Astrocyte of the spinal cord (primary cell): ENCODE results near the gene PDLIM1.

Experiments used
- DNase-seq: peaks from one replicate; pipeline ENCODE4 v3.0.0; 2011; ENCODE audit warnings: low read depth, low spot score
- H3K4me3 ChIP-seq: 2 replicates; pipeline ENCODE4 v1.5.1; 2011; ENCODE audit warnings: low read depth, mild to moderate bottlenecking, low read length, moderate library complexity
- in situ Hi-C: cut with HindIII; loops from 2 replicates; pipeline ENCODE4 v1.10.0; 2017; ENCODE audit warnings: low sequenced_read_pairs
- TF ChIP-seq, protein P1 (sequence below): IDR thresholded peaks from 2 replicates; pipeline ENCODE4 v1.5.1; 2012; ENCODE audit warnings: low read depth, mild to moderate bottlenecking, low read length, inconsistent platforms

PDLIM1 gene

GRCh38 chr10:95291365-95292039 lies 699 bp upstream of the PDLIM1 start:
- peak overlapping the region; percentile 82 for H3K4me3 ChIP-seq
- in situ Hi-C loops: no loop called here
- TF ChIP-seq, protein P1, sequence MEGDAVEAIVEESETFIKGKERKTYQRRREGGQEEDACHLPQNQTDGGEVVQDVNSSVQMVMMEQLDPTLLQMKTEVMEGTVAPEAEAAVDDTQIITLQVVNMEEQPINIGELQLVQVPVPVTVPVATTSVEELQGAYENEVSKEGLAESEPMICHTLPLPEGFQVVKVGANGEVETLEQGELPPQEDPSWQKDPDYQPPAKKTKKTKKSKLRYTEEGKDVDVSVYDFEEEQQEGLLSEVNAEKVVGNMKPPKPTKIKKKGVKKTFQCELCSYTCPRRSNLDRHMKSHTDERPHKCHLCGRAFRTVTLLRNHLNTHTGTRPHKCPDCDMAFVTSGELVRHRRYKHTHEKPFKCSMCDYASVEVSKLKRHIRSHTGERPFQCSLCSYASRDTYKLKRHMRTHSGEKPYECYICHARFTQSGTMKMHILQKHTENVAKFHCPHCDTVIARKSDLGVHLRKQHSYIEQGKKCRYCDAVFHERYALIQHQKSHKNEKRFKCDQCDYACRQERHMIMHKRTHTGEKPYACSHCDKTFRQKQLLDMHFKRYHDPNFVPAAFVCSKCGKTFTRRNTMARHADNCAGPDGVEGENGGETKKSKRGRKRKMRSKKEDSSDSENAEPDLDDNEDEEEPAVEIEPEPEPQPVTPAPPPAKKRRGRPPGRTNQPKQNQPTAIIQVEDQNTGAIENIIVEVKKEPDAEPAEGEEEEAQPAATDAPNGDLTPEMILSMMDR: no peak
- DNase-seq: peak; percentile 40

DNA sequence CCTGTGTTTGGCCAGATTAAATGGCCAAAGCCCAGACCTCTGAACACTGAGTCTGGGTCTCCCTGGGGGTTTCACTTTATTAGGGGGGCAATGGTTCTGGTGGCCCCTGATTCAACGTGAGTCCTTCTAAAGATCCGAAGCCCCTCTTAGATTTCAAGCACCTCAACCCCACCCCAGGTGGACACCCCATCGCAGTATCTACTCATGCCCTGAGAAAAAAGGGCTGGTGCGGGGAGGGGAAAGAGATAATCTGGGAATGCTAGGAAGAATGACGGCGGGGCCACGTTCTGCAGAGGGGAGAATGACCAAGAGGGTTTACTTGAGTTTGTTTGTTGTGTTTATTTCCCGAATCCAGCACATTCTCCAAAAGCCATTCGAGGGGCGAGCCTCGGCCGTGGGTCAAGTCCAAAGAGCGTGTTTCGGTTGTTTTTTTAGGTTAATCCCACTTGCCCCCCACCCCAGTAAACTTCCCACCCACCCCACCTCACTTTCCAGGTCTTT lies 832 bp downstream of the PDLIM1 start:
- peak overlapping the region; percentile 82 for H3K4me3 ChIP-seq
- in situ Hi-C loops: no loop called here
- TF ChIP-seq, protein P1: no peak
- DNase-seq: no peak

DNA sequence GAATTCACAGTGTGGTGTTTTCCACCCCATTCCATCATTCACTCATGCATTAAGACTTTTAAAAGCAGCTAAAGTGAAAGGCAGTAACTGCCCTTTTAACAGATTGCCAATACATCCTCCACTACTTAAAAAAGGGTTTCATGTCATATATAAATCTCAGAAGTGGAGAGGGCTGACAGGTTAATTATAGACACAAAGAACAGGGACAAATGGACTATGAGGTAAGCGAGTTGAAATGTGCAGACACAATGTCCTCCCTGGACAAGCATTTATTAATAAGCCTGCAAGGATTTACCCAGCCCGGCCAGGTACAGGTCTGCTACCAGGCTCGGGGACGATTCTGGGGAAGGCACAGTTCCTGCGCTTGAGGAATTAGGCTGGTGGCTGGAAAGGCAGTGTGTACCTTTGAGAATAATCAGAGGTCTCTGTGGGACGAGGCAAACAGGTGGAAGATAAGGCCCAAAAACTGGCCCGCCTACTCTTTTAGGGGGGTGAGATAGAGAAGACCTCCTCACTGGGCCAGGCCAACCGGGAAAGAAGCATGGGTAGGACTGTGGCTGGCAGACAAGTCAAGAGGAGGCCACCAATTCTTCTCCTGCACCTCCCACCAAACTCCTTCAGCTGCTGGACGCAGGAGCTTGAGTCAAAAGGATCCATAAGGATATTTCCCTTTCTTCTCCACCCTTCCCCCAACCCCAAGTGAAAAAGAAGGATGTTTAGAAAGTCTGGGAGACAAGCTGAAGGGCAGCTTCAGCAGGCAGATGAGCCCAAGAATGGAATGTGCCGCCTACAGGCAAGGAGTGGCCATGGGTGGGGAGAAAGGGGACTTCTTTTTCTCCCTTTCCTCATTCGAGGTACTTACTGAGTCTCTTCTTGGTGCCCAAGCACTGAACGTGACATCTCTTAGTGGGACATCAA lies 1.5 kb downstream of the PDLIM1 start:
- TF ChIP-seq, protein P1: peak; percentile 16
- H3K4me3 ChIP-seq: peak overlapping the region; percentile 82
- in situ Hi-C loops: no loop called here
- DNase-seq: no peak

GRCh38 chr10:95288303-95288702 lies 2.5 kb downstream of the PDLIM1 start:
- DNase-seq: no peak
- in situ Hi-C loops: no loop called here
- TF ChIP-seq, protein P1: no peak
- H3K4me3 ChIP-seq: no peak overlapping the region

- in situ Hi-C loops: no loop called here
- no peak for DNase-seq
- TF ChIP-seq, protein P1: no peak
- no peak overlapping the region for H3K4me3 ChIP-seq
Measured at GRCh38 chr10:95287281-95287680, 3.5 kb downstream of the PDLIM1 start.

DNA sequence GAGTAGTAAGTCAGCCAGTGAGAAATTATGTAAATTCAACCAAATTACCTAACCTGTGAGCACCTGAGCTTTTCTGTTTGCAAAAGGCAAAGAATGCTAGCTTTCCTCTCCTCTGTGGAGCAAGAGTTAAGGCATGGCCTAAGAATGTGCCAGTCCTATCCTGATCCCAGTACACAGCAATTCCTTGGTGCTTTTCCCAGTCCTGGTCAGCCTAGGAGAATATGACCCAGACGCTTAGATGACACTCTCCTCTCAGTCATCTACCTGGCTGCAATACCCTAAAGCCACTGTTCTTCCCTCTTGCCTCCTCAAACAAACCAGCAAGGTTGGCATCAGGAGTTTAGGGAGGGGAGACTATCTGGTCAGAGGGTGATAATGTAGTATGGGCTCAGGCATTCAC lies 4.1 kb downstream of the PDLIM1 start:
- no peak overlapping the region for H3K4me3 ChIP-seq
- TF ChIP-seq, protein P1: no peak
- in situ Hi-C loops: no loop called here
- DNase-seq: no peak
